BJ (cell line): Measurements from ENCODE around the gene MTHFD2L. TPM values are rescaled to one million over a fixed set of nuclear protein-coding genes. Genes with fewer than 3 reads are reported as not detected.
A peak's percentile ranks its signal among the peaks of the same experiment; 100 is the strongest.

Experiments
- CTCF ChIA-PET: fragments of 350-600 bp; formaldehyde crosslinking; extraction: SDS; loops from one replicate; lab custom pipeline; 2021; ENCODE audit warnings: antibody characterized with exemption, inconsistent platforms; lab: Yijun Ruan, JAX
- POLR2A ChIA-PET: fragments of 300-600 bp; sonication (Branson Sonifier 250); formaldehyde crosslinking; extraction: SDS; loops from one replicate; lab custom pipeline; 2021; ENCODE audit warnings: antibody characterized with exemption; lab: Charles Lee
- DNase-seq: peaks from one replicate; pipeline ENCODE4 v3.0.0-alpha.2; 2011; ENCODE audit warnings: low read depth
- H3K27me3 ChIP-seq: 2 replicates; pipeline ENCODE4 v1.6.0; 2011; ENCODE audit warnings: low read length; ENCODE audit not compliant: control insufficient read depth, insufficient read depth
- H3K36me3 ChIP-seq: 2 replicates; pipeline ENCODE4 v1.5.1; 2011; ENCODE audit warnings: low read length; ENCODE audit not compliant: control insufficient read depth, insufficient read depth
- H3K4me3 ChIP-seq: 2 replicates; pipeline ENCODE4 v1.5.1; 2011; ENCODE audit warnings: low read depth, mild to moderate bottlenecking, control low read depth, low read length
- CTCF ChIP-seq: IDR thresholded peaks from 2 replicates; pipeline ENCODE4 v1.5.1; 2011; ENCODE audit warnings: low read depth, mild to moderate bottlenecking, control low read depth, inconsistent platforms, low read length, moderate library complexity; ENCODE audit not compliant: insufficient read depth
- polyA minus RNA-seq: library from RNA; depleted of rRNA, polyadenylated mRNA; stranded (reverse); fragments of >200 nt; gene quantifications from 2 replicates; pipeline ENCODE4 v1.2.3, GENCODE V29; 2011; rRNA and poly(A)+ RNA removed
- polyA plus RNA-seq: library from polyadenylated mRNA; depleted of rRNA; stranded (reverse); fragments of >200 nt; gene quantifications from 2 replicates; pipeline ENCODE4 v1.2.3, GENCODE V29; 2011; rRNA removed

MTHFD2L gene
- 1.7 and 4.3 TPM in 2 replicates for polyA plus RNA-seq
- polyA minus RNA-seq, result 3.5 and 4.0 TPM in 2 replicates

- ChIA-PET POLR2A (no interaction called here), CTCF (interaction anchor here (1.0 kb wide), 1 partner anchor 151 kb away, joined by 3 read pairs; no protein-coding TSS in a partner anchor)
- Histone ChIP-seq H3K4me3 (peak within 1 kb of the TSS; percentile 81), H3K27me3 (no peaks in the 10 kb centered on the region), H3K36me3 (no peaks in the 10 kb centered on the region)
- TF ChIP-seq CTCF, result no peak
- peak; percentile 72 for DNase-seq
Observed at GRCh38 chr4:74157561-74158465, at the start of gene MTHFD2L. Gene MTHFD2L (plus strand): TSS chr4:74158118. CDS start chr4:74158139, 21 bp downstream.

DNA sequence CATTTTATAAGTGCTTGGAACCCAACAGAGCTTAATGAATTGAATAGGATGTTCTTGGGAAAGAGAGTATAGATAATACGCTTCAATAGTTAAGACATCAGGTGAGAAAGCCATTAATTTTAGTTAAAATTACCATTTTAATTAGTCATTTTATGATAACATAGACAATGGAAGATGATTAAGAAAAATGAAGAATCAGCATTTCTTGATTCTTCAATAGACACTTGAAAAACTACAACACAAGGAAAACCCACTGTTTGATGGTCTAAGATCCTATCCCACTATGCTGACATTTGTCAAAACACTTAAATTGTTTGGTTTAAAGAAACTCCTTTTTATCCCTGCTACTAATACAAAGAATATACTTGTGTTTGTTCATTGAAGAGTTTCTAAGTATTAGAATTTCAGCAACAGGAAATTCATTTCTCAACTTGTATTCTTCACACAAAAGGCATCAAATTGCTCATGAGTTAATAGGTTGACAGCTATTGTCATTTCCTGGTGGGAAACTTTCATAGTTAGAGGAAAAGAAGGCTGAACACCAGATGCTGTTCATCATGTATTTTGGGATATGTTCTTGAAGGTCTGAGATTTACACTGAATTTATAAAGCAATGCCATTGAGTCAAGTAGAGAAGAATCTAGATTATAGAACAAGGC lies 49.3 kb upstream of the MTHFD2L start:
- DNase-seq, result no peak
- TF ChIP-seq CTCF, result no peak
- ChIA-PET CTCF (interaction anchor here (0.6 to 2.5 kb wide), 6 partner anchors 9 to 1443 kb away, joined by 3 to 8 read pairs (median 6); partner anchors contain the start of genes CXCL2 and CXCL3), POLR2A (no interaction called here)
- Histone ChIP-seq H3K4me3 (no peak overlapping the region), H3K36me3 (no peaks in the 10 kb centered on the region), H3K27me3 (no peaks in the 10 kb centered on the region)

GRCh38 chr4:74109116-74109869 lies 48.6 kb upstream of the MTHFD2L start:
- Histone ChIP-seq H3K27me3 (no peaks in the 10 kb centered on the region), H3K4me3 (no peak overlapping the region), H3K36me3 (no peaks in the 10 kb centered on the region)
- DNase-seq, result peak; percentile 84
- no peak for TF ChIP-seq CTCF
- CTCF ChIA-PET, result interaction anchor here (1.2 to 2.5 kb wide), 5 partner anchors 10 to 587 kb away, joined by 3 to 8 read pairs (median 6); partner anchors contain the start of genes CXCL2 and CXCL3
- POLR2A ChIA-PET, result interaction anchor here (0.7 kb wide), 1 partner anchor 208 kb away, joined by 4 read pairs; no protein-coding TSS in a partner anchor

DNA sequence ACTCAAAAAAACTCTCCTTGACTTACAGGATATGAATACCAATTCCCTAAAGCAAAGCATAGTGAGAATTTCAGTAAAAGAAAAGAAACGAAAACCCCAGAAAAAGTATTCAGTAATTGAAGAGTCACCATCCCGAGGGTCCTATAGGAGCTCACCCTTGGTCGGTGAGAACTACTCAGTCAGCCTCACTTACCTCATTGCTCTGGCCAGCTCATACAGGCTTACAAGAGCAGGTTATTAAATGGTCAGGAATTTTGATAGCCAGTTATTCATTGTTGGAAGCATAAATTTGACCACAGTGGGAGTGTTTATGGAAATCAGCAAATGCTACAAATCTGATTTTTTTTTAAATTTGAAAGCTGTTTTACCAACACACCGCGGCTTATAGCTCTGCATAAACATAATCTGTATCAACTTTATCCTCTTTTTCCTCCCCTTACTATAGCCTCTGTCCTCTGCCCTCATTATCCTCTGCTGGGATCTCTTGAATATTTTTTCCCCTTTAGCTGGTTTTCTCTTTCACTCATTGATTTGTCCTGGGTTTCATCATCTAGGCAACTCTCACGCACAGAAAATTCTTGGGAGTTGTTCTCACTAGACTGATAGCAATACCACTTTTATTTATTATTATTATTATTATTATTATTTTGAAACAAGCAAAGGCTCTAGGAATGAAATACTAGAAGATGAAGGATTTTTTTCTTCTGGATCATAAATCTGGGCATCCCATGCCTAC lies 47.9 kb upstream of the MTHFD2L start:
- no peak for TF ChIP-seq CTCF
- ChIA-PET POLR2A (interaction anchor here (0.6 to 0.7 kb wide), 2 partner anchors 24 to 208 kb away, joined by 3 to 4 read pairs; no protein-coding TSS in a partner anchor), CTCF (interaction anchor here (1.9 to 2.5 kb wide), 3 partner anchors 10 to 71 kb away, joined by 6 to 8 read pairs (median 6); partner anchors contain the start of genes CXCL2 and CXCL3)
- Histone ChIP-seq H3K27me3 (no peaks in the 10 kb centered on the region), H3K36me3 (no peaks in the 10 kb centered on the region), H3K4me3 (no peak overlapping the region)
- DNase-seq, result peak; percentile 71
